K562 (cell line): ENCODE measurements around the gene POLD1.

Source experiments
- CBFB ChIP-seq: sonication (generic); formaldehyde crosslinking; IDR thresholded peaks from 2 replicates; pipeline ENCODE4 v1.4.0; 2020; ENCODE audit warnings: mild to moderate bottlenecking, missing genetic modification reagents
- CTCF ChIP-seq, 3 experiments: IDR thresholded peaks in 2 of 3; conservative IDR thresholded peaks in 1 of 3; 2 replicates each; pipeline ENCODE4 v1.5.1; 2011 to 2012; ENCODE audit warnings: low read length in 3 of 3, mild to moderate bottlenecking in 3 of 3, control low read depth in 2 of 3, improper control_type of control experiment in 1 of 3, inconsistent platforms in 1 of 3, low read depth in 1 of 3, mixed read lengths in 1 of 3, moderate library complexity in 1 of 3; ENCODE audit not compliant: insufficient read depth in 2 of 3
- ETV5 ChIP-seq: sonication (generic); formaldehyde crosslinking; IDR thresholded peaks from 2 replicates; pipeline ENCODE4 v1.4.0; 2020; ENCODE audit warnings: low read depth, mild to moderate bottlenecking, missing genetic modification reagents
- EZH2 ChIP-seq: IDR thresholded peaks from 2 replicates; pipeline ENCODE4 v1.6.1; 2012; ENCODE audit warnings: low read depth, mild to moderate bottlenecking, inconsistent platforms, low read length, borderline replicate concordance
- FOXJ2 ChIP-seq: fragments of 200-800 bp; sonication (Bioruptor generic); IDR thresholded peaks from 2 replicates; pipeline ENCODE4 v1.6.1; 2016; ENCODE audit warnings: missing genetic modification characterization, missing compliant biosample characterization
- HINFP ChIP-seq: fragments of 450-650 bp; conservative IDR thresholded peaks from 2 replicates; pipeline ENCODE4 v1.6.1; 2016; ENCODE audit warnings: missing genetic modification characterization, low read depth, mild to moderate bottlenecking, control low read depth, missing compliant biosample characterization
- RAD21 ChIP-seq, 2 experiments: fragments of 250-450 bp in 1 of 2; fragments of 450-650 bp in 1 of 2; sonication (Bioruptor Pico) in 1 of 2; formaldehyde crosslinking in 1 of 2; IDR thresholded peaks in 1 of 2; conservative IDR thresholded peaks in 1 of 2; 2 replicates each; pipeline versions ENCODE4 v1.4.0 to v1.8.0; 2020 to 2022; ENCODE audit warnings: mild to moderate bottlenecking in 2 of 2, moderate library complexity in 1 of 2
- SRSF1 ChIP-seq: fragments of 200-400 bp; formaldehyde crosslinking; IDR thresholded peaks from 2 replicates; pipeline ENCODE4 v1.6.1; 2017; ENCODE audit warnings: mild to moderate bottlenecking, low read depth, low read length, moderate library complexity
- THRA ChIP-seq: fragments of 450-650 bp; IDR thresholded peaks from 2 replicates; pipeline ENCODE4 v1.6.1; 2017; ENCODE audit warnings: mild to moderate bottlenecking, moderate library complexity
- ZNF274 ChIP-seq: IDR thresholded peaks from 2 replicates; pipeline ENCODE4 v1.6.1; 2011; ENCODE audit warnings: low read depth, mild to moderate bottlenecking, low read length, moderate library complexity, borderline replicate concordance
- TF ChIP-seq, protein P1 (sequence below): fragments of 150-350 bp; IDR thresholded peaks from 2 replicates; pipeline ENCODE4 v1.6.1; 2014; ENCODE audit warnings: low read depth, mild to moderate bottlenecking, low read length, borderline replicate concordance

GRCh38 chr19:50428772-50429463 lies 44.8 kb downstream of the POLD1 start:
- TF ChIP-seq ETV5 (CRISPR knock-in tag) (no peak), ZNF274 (no peak), SRSF1 (no peak), HINFP (tag) (no peak), EZH2 (no peak), CTCF (IDR thresholded peaks at IDR 0.05 in 2 of 3, conservative IDR thresholded peaks at IDR 0.05 in 1 of 3; ENCODE audit: insufficient read depth in 2 of 3, low read depth in 1 of 3, low read length in 3 of 3) (no peak), FOXJ2 (tag) (no peak), CBFB (CRISPR knock-in tag) (no peak), RAD21 (CRISPR knock-in tag; conservative IDR thresholded peaks at IDR 0.05 in 1 of 2, IDR thresholded peaks at IDR 0.05 in 1 of 2) (no peak), THRA (no peak)
- TF ChIP-seq, protein P1, sequence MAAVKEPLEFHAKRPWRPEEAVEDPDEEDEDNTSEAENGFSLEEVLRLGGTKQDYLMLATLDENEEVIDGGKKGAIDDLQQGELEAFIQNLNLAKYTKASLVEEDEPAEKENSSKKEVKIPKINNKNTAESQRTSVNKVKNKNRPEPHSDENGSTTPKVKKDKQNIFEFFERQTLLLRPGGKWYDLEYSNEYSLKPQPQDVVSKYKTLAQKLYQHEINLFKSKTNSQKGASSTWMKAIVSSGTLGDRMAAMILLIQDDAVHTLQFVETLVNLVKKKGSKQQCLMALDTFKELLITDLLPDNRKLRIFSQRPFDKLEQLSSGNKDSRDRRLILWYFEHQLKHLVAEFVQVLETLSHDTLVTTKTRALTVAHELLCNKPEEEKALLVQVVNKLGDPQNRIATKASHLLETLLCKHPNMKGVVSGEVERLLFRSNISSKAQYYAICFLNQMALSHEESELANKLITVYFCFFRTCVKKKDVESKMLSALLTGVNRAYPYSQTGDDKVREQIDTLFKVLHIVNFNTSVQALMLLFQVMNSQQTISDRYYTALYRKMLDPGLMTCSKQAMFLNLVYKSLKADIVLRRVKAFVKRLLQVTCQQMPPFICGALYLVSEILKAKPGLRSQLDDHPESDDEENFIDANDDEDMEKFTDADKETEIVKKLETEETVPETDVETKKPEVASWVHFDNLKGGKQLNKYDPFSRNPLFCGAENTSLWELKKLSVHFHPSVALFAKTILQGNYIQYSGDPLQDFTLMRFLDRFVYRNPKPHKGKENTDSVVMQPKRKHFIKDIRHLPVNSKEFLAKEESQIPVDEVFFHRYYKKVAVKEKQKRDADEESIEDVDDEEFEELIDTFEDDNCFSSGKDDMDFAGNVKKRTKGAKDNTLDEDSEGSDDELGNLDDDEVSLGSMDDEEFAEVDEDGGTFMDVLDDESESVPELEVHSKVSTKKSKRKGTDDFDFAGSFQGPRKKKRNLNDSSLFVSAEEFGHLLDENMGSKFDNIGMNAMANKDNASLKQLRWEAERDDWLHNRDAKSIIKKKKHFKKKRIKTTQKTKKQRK: no peak
